Transverse colon (tissue), 4 donors: Measurements from ENCODE around the gene ABCC2. TPM values are rescaled to one million over a fixed set of nuclear protein-coding genes. Genes with fewer than 3 reads are reported as not detected.

Experiments used
- DNase-seq: peaks from one replicate; pipeline ENCODE4 v3.0.0-alpha.2; 2019
- H3K27ac ChIP-seq, 4 donors: fragments of 200-600 bp; sonication (generic); 2 replicates each; pipeline ENCODE4 v1.5.1; 2016 to 2018; ENCODE audit warnings: inconsistent platforms in 4 of 4
- H3K27me3 ChIP-seq: fragments of 200-600 bp; sonication (generic); 2 replicates; pipeline ENCODE4 v1.5.1; 2017; ENCODE audit warnings: inconsistent platforms
- H3K36me3 ChIP-seq, 4 donors: fragments of 200-600 bp; sonication (generic); 2 replicates each; pipeline ENCODE4 v1.5.1; 2017 to 2019; ENCODE audit warnings: inconsistent platforms in 4 of 4
- H3K4me1 ChIP-seq, 4 donors: fragments of 200-600 bp; sonication (generic); 2 replicates each; pipeline ENCODE4 v1.5.1; 2017 to 2020; ENCODE audit warnings: inconsistent platforms in 4 of 4
- H3K4me3 ChIP-seq, 4 donors: fragments of 200-600 bp; sonication (generic); 1 replicate in 1 of 4; 2 replicates in 3 of 4; pipeline versions ENCODE4 v1.5.1 to v1.6.1; 2017 to 2019; ENCODE audit warnings: inconsistent platforms in 4 of 4
- H3K9me3 ChIP-seq, 2 donors: fragments of 200-600 bp; sonication (generic); 2 replicates each; pipeline ENCODE4 v1.5.1; 2017 to 2019; ENCODE audit warnings: inconsistent platforms in 2 of 2
- CTCF ChIP-seq, 5 experiments: fragments of 200-600 bp in 3 of 5; fragments of 450-650 bp in 2 of 5; sonication (generic) in 3 of 5; IDR thresholded peaks; 1 replicate in 2 of 5; 2 replicates in 3 of 5; pipeline ENCODE4 v1.5.1; 2016 to 2017; ENCODE audit warnings: antibody characterized with exemption in 5 of 5, inconsistent platforms in 3 of 5, mild to moderate bottlenecking in 2 of 5, moderate library complexity in 1 of 5
- EP300 ChIP-seq: sonication (generic); formaldehyde crosslinking; IDR thresholded peaks from one replicate; pipeline ENCODE4 v1.6.1; 2017; ENCODE audit warnings: antibody characterized with exemption, low read depth
- POLR2A ChIP-seq: fragments of 450-650 bp; IDR thresholded peaks from one replicate; pipeline ENCODE4 v1.6.1; 2016; ENCODE audit warnings: antibody characterized with exemption, mild to moderate bottlenecking, moderate library complexity
- POLR2AphosphoS5 ChIP-seq, 3 donors: sonication (generic); formaldehyde crosslinking; IDR thresholded peaks; one replicate each; pipeline ENCODE4 v1.6.1; 2016; ENCODE audit warnings: antibody characterized with exemption in 3 of 3
- WGBS, 2 donors: methylation state at CpG; one replicate each; pipeline ENCODE4 v1.1.5; 2018; ENCODE audit warnings: low coverage in 1 of 2; 5-methylcytosine and 5-hydroxymethylcytosine counted together
- in situ Hi-C, 4 donors: fragments of 200-750 bp; cut with MboI; loops; one replicate each; pipeline versions ENCODE4 v1.15.0 to v1.15.1; 2017; ENCODE audit warnings: low sequenced_read_pairs in 3 of 4, low pct_ligation_motif_present in 1 of 4, low pct_unique_long_range_greater_than_20kb in 1 of 4
- intact Hi-C: fragments of 100-400 bp; cut with DNase I; formaldehyde crosslinking; loops from one replicate; pipeline ENCODE4 v1.15.1; 2023; ENCODE audit warnings: low total_unique reads
- total RNA-seq, 4 donors: library from RNA; depleted of rRNA; stranded (reverse); fragments of >200 nt; gene quantifications; one replicate each; pipeline ENCODE4 v1.1.0, GENCODE V29; 2016

Gene ABCC2
- total RNA-seq, 4 donors from 2014 or later: 0.75 to 2.7 (median 1.5) TPM

GRCh38 chr10:99758211-99758891 lies 24.1 kb upstream of the ABCC2 start:
- no peaks in the 10 kb centered on the region for H3K9me3 ChIP-seq
- WGBS, 2 donors: 83 to 84% methylated on average over 2 of the region's 2 CpGs
- no peak for DNase-seq
- no peaks in the 10 kb centered on the region for H3K27me3 ChIP-seq
- H3K27ac ChIP-seq: no peak overlapping the region
- intact Hi-C loops (no loop called here), in situ Hi-C loops (no loop called here)
- H3K4me1 ChIP-seq: peaks cover 0 to 5% (median 0%) of the 10 kb centered on the region in 4 donors
- peaks cover 0 to 50% (median 21%) of the 10 kb centered on the region in 4 donors for H3K36me3 ChIP-seq
- H3K4me3 ChIP-seq: no peak overlapping the region
- TF ChIP-seq EP300 (no peak), CTCF (IDR thresholded peaks at IDR 0.05) (no peak), POLR2A (no peak), POLR2AphosphoS5 (IDR thresholded peaks at IDR 0.05) (peak in 1 of 3 donors; percentile 43)

- Histone ChIP-seq H3K4me3 (no peak overlapping the region), H3K27me3 (no peaks in the 10 kb centered on the region), H3K9me3 (no peaks in the 10 kb centered on the region), H3K36me3 (peaks cover 0 to 32% (median 12%) of the 10 kb centered on the region in 4 donors), H3K27ac (no peak overlapping the region), H3K4me1 (peaks cover 0 to 5% (median 0%) of the 10 kb centered on the region in 4 donors)
- DNase-seq: no peak
- TF ChIP-seq CTCF (IDR thresholded peaks at IDR 0.05): no peak
- TF ChIP-seq EP300: no peak
- TF ChIP-seq POLR2A: no peak
- no peak for TF ChIP-seq POLR2AphosphoS5 (IDR thresholded peaks at IDR 0.05)
- intact Hi-C loops: no loop called here
- in situ Hi-C loops: no loop called here
- 100% methylated on average over 1 of the region's 1 CpG; no CpG with 5 or more reads in 1 of the 2 donors for WGBS, 2 donors
Observed at GRCh38 chr10:99760321-99760720, 22.1 kb upstream of the ABCC2 start.

GRCh38 chr10:99761365-99761764 lies 21.1 kb upstream of the ABCC2 start:
- Histone ChIP-seq H3K4me3 (no peak overlapping the region), H3K27ac (no peak overlapping the region), H3K36me3 (peaks cover 0 to 23% (median 7%) of the 10 kb centered on the region in 4 donors), H3K27me3 (no peaks in the 10 kb centered on the region), H3K9me3 (no peaks in the 10 kb centered on the region), H3K4me1 (peaks cover 0 to 5% (median 0%) of the 10 kb centered on the region in 4 donors)
- TF ChIP-seq POLR2AphosphoS5 (IDR thresholded peaks at IDR 0.05) (no peak), POLR2A (no peak), EP300 (no peak), CTCF (IDR thresholded peaks at IDR 0.05) (no peak)
- in situ Hi-C loops: no loop called here
- DNase-seq: no peak
- intact Hi-C loops: no loop called here

- TF ChIP-seq POLR2A: no peak
- no peak for TF ChIP-seq CTCF (IDR thresholded peaks at IDR 0.05)
- no peak for TF ChIP-seq POLR2AphosphoS5 (IDR thresholded peaks at IDR 0.05)
- TF ChIP-seq EP300: no peak
- no peak overlapping the region for H3K27ac ChIP-seq
- no peaks in the 10 kb centered on the region for H3K9me3 ChIP-seq
- intact Hi-C loops (no loop called here), in situ Hi-C loops (no loop called here)
- no peak overlapping the region for H3K4me3 ChIP-seq
- 54 to 60% methylated on average over 4 of the region's 4 CpGs for WGBS, 2 donors
- H3K4me1 ChIP-seq: peaks cover 0 to 5% (median 0%) of the 10 kb centered on the region in 4 donors
- H3K36me3 ChIP-seq: peaks cover 0 to under 1% (median 0%) of the 10 kb centered on the region in 4 donors
- DNase-seq: no peak
- no peaks in the 10 kb centered on the region for H3K27me3 ChIP-seq
Observed at GRCh38 chr10:99765672-99766301, 16.7 kb upstream of the ABCC2 start.
